AG09309 (cell line): Measurements from ENCODE around the gene PPHLN1.
A peak's percentile ranks its signal among the peaks of the same experiment; 100 is the strongest.
"Not testable (repeated sequence)": the region's sequence is repeated elsewhere in the genome, so short reads cannot be mapped to it uniquely, and the experiment has no call there.

Experiments
- DNase-seq: peaks from one replicate; pipeline ENCODE4 v3.0.0-alpha.2; 2010; ENCODE audit warnings: low read depth
- H3K4me3 ChIP-seq: 2 replicates; pipeline ENCODE4 v1.5.1; 2011; ENCODE audit warnings: mild to moderate bottlenecking, low read depth, low read length, moderate library complexity; ENCODE audit not compliant: control insufficient read depth
- CTCF ChIP-seq: IDR thresholded peaks from 2 replicates; pipeline ENCODE4 v1.5.1; 2011; ENCODE audit warnings: mild to moderate bottlenecking, low read depth, low read length, inconsistent platforms; ENCODE audit not compliant: insufficient read depth, control insufficient read depth; ENCODE audit errors: missing control alignments

PPHLN1 gene

GRCh38 chr12:42320796-42321195 lies 5.2 kb upstream of the PPHLN1 start:
- no peak overlapping the region for H3K4me3 ChIP-seq
- no peak for DNase-seq
- no peak for TF ChIP-seq CTCF

DNA sequence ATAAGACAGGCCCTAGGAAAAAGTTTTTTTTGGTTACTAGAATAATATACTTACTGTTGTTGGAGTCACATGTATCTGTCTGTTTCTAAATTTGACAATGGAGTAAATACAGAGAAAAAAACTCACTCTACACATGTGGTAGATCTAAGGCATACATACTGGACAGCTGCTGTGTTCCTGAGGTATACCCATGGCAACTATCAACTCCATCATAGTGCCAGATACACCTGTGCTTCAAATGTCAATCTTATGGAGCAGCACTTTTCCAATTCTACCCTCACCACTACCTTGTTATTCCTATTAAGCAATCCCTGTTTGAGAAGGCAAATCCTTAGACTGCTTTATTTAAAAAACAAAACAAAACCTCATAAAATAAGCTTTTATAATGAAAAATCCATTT lies 3.4 kb upstream of the PPHLN1 start:
- no peak for TF ChIP-seq CTCF
- no peak for DNase-seq

DNA sequence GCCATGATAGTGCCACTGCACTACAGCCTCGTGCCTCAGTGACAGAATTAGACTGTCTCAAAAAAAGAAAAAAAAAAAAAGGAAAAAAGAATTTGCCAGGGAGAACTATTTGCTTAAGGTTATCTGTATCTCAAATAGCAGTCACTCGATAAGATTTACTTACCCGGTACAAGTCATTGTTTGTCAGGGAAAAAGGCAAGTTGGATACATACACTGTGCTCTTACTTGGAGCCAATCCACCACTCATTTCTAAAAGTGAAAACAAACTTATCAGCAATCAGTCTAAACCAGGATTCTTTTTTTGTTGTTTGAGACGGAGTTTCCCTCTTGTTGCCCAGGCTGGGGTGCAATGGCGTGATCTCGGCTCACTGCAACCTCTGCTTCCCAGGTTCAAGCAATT lies 2.1 kb upstream of the PPHLN1 start:
- no peak overlapping the region for H3K4me3 ChIP-seq
- no peak for TF ChIP-seq CTCF
- no peak for DNase-seq

More for the DNA sequence above, 3.4 kb upstream of the PPHLN1 start:
- H3K4me3 ChIP-seq: no peak overlapping the region

DNA sequence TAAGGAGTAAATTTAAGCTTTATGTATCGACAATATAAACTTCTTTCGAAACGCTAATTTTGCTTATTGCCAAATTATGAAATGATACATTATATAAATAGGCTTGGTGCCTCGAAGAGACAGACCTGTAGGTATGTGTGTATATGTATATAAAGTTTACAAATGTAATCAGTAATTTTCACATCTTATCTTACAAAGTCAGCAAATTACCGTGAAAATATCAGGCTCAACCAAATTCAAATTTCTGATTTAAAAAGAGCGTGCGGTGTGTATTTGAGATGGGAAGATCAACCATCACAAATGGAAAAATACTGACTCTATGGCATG lies 678 bp upstream of the PPHLN1 start:
- no peak for TF ChIP-seq CTCF
- no peak for DNase-seq
- H3K4me3 ChIP-seq: peak overlapping the region; percentile 65

DNA sequence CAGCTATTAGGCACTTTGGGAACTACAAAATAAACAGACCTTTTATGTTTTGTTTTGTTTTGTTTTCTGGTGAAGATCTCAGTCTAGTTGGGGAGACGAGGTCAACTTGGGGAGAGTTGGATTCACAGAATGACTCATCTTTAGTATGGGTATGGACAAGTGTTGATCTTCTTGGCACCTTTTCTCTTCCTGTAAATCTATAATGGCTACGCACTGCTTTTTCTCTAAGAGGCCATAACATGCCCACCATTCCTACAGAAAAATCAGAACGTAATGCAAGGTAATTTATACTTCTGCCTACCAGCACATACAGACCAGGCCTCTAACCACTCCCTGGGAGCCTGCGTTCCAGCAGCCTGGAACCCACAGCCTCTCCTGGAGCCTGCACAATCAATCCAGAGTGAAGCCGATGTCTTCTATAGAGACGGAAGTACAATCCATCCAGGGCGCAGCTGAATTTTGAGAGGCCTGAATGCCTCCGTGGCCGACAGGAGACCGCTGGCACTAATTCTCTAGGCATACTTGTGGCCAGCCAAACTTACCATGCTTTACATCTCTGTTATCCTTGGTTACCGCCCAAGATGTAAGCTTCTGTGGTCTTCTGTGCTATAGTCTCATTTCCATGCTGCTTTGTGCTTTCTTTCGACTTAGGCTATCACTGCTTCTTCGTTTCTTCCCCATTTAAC lies 717 bp downstream of the PPHLN1 start:
- TF ChIP-seq CTCF: no peak
- peak overlapping the region; percentile 65 for H3K4me3 ChIP-seq
- DNase-seq: no peak

- no peak for DNase-seq
- H3K4me3 ChIP-seq: peak overlapping the region; percentile 65
- TF ChIP-seq CTCF: no peak
Observed at GRCh38 chr12:42327227-42327590, 1.2 kb downstream of the PPHLN1 start.

- H3K4me3 ChIP-seq, DNase-seq: not testable (repeated sequence)
Observed at GRCh38 chr12:42330097-42330496, 4.1 kb downstream of the PPHLN1 start.
